HFF-Myc (cell line): Measurements from ENCODE around the gene DELE1.

Experiments
- DNase-seq: peaks from one replicate; pipeline ENCODE4 v3.0.0-alpha.2; 2011; ENCODE audit warnings: low read depth; ENCODE audit errors: extremely low read depth
- H3K4me3 ChIP-seq: replicated peaks from 2 replicates; pipeline ENCODE4 v1.5.1; 2011; ENCODE audit warnings: low read depth, mild to moderate bottlenecking, control low read depth, low read length
- CTCF ChIP-seq: IDR thresholded peaks from 2 replicates; pipeline ENCODE4 v1.5.1; 2012; ENCODE audit warnings: mild to moderate bottlenecking, low read depth, low read length, control low read depth; ENCODE audit errors: missing control alignments

Gene DELE1

GRCh38 chr5:141923448-141924313 lies at the start of gene DELE1:
DELE1 (plus strand) TSS chr5:141923871; CDS start chr5:141923942, 71 bp downstream.
- peak; percentile 83 for DNase-seq
- H3K4me3 ChIP-seq = peak within 1 kb of the TSS; percentile 66
- no peak for TF ChIP-seq CTCF

GRCh38 chr5:141873933-141874261 lies 49.8 kb upstream of the DELE1 start:
- no peak for TF ChIP-seq CTCF
- no peak overlapping the region for H3K4me3 ChIP-seq
- no peak for DNase-seq

- no peak for DNase-seq
- TF ChIP-seq CTCF = no peak
- no peak overlapping the region for H3K4me3 ChIP-seq
Observed at GRCh38 chr5:141874262-141874964, 49.3 kb upstream of the DELE1 start.

GRCh38 chr5:141875022-141875740 lies 48.5 kb upstream of the DELE1 start:
- H3K4me3 ChIP-seq = no peak overlapping the region
- no peak for TF ChIP-seq CTCF
- DNase-seq = no peak

- DNase-seq = no peak
- TF ChIP-seq CTCF = no peak
- no peak overlapping the region for H3K4me3 ChIP-seq
Observed at GRCh38 chr5:141875795-141876627, 47.7 kb upstream of the DELE1 start.

- no peak overlapping the region for H3K4me3 ChIP-seq
- no peak for DNase-seq
- TF ChIP-seq CTCF = no peak
Observed at GRCh38 chr5:141876628-141877355, 46.9 kb upstream of the DELE1 start.
